Gastrocnemius medialis (tissue), 4 donors: ENCODE data around the gene IL21.

ENCODE experiments used
- CTCF ChIP-seq, 5 experiments: fragments of 450-650 bp in 3 of 5; fragments of 200-600 bp in 2 of 5; sonication (generic) in 2 of 5; IDR thresholded peaks in 4 of 5; conservative IDR thresholded peaks in 1 of 5; 1 replicate in 4 of 5; 2 replicates in 1 of 5; pipeline ENCODE4 v1.5.1; 2016 to 2019; ENCODE audit warnings: antibody characterized with exemption in 5 of 5, mild to moderate bottlenecking in 3 of 5, moderate library complexity in 3 of 5
- POLR2A ChIP-seq, 2 donors: fragments of 450-650 bp; IDR thresholded peaks; one replicate each; pipeline ENCODE4 v1.6.1; 2017; ENCODE audit warnings: antibody characterized with exemption in 2 of 2, mild to moderate bottlenecking in 2 of 2, moderate library complexity in 2 of 2

DNA sequence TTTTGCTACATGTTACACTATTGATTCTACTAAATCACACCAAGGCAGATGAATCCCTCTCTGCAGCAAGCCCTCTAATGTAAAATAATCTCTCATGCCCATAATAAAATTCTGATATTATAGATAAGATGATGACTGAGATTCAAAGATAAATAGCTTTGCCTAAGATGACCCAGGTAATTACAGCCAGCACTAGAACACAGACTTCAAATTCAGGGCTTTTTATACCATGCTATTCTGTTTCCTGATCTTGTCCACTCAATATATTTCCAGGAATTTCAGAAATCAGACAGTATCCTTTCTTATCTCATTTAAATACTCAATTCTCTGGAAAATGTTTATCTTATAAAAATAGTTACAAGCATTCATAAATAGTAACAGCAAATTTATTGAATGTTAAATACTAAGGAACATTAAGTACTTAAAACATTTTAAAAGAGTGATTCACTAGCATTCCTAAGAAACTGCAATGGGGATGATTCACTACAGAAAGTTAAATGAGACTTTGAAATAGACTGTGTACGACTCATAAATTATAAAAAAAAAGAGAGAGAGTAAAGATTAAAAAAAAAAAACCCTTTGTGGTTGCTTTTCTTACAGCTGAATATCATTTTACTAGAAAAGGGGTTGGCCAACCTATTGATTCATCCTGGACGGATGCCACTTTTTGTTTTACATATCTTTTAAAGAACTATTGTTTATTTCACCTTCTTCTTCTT lies 45.8 kb upstream of the IL21 start:
- no peak for TF ChIP-seq CTCF (IDR thresholded peaks at IDR 0.05 in 4 of 5, conservative IDR thresholded peaks at IDR 0.05 in 1 of 5)
- no peak for TF ChIP-seq POLR2A (IDR thresholded peaks at IDR 0.05)
